ENCODE data around the gene GPR148.

The GPR148 gene

DNA sequence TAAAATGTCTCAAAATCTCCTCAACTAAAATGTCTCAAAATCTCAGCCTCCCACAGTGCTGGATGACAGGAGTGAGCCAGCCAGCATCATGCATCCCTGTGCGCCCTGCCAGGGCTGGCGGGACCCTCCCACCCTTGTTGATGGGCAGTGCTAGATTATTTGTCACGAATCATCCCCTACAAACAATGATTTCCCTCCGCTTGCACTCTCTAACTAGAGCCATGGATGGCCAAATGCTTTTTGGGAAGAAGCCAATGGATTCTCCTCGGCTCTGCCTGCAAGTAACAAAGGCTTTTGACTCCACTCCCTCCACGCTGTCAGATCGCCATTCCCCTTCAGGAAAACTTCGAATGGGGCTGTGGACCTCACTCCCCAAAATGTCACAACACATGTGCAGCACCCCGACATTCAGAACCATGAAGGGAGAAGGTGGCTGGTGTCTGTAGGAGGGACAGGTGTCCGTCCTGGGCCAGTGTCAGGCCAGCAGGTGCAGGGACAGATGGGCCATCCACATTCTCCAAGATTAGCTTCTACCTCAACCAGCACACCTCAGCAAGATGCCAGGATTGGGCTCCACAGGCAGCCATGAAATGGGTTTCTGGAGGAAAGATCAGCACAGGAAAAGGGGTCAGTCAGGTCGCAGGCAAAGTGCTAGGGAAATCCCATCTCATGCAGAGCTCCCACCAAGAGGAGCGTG lies 38.0 kb downstream of the GPR148 start:
- H3K27me3 ChIP-seq (ENCODE audit: insufficient read depth, poor library complexity, severe bottlenecking), result no peaks in the 10 kb centered on the region
- H3K27ac ChIP-seq (replicated peaks), result no peak overlapping the region
- DNase-seq (ENCODE audit: low read depth in 1 of 2, low spot score in 1 of 2), result no peak
- TF ChIP-seq, protein P1, sequence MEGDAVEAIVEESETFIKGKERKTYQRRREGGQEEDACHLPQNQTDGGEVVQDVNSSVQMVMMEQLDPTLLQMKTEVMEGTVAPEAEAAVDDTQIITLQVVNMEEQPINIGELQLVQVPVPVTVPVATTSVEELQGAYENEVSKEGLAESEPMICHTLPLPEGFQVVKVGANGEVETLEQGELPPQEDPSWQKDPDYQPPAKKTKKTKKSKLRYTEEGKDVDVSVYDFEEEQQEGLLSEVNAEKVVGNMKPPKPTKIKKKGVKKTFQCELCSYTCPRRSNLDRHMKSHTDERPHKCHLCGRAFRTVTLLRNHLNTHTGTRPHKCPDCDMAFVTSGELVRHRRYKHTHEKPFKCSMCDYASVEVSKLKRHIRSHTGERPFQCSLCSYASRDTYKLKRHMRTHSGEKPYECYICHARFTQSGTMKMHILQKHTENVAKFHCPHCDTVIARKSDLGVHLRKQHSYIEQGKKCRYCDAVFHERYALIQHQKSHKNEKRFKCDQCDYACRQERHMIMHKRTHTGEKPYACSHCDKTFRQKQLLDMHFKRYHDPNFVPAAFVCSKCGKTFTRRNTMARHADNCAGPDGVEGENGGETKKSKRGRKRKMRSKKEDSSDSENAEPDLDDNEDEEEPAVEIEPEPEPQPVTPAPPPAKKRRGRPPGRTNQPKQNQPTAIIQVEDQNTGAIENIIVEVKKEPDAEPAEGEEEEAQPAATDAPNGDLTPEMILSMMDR (IDR thresholded peaks at IDR 0.05; ENCODE audit: insufficient read depth, low read length), result no peak
- no peak overlapping the region for H3K4me3 ChIP-seq (replicated peaks; ENCODE audit: insufficient read depth, low read length)

GRCh38 chr2:130767408-130767775 lies 38.5 kb downstream of the GPR148 start:
- no peak for TF ChIP-seq POLR2AphosphoS5 (IDR thresholded peaks at IDR 0.05; ENCODE audit: low read depth)
- TF ChIP-seq, protein P2, sequence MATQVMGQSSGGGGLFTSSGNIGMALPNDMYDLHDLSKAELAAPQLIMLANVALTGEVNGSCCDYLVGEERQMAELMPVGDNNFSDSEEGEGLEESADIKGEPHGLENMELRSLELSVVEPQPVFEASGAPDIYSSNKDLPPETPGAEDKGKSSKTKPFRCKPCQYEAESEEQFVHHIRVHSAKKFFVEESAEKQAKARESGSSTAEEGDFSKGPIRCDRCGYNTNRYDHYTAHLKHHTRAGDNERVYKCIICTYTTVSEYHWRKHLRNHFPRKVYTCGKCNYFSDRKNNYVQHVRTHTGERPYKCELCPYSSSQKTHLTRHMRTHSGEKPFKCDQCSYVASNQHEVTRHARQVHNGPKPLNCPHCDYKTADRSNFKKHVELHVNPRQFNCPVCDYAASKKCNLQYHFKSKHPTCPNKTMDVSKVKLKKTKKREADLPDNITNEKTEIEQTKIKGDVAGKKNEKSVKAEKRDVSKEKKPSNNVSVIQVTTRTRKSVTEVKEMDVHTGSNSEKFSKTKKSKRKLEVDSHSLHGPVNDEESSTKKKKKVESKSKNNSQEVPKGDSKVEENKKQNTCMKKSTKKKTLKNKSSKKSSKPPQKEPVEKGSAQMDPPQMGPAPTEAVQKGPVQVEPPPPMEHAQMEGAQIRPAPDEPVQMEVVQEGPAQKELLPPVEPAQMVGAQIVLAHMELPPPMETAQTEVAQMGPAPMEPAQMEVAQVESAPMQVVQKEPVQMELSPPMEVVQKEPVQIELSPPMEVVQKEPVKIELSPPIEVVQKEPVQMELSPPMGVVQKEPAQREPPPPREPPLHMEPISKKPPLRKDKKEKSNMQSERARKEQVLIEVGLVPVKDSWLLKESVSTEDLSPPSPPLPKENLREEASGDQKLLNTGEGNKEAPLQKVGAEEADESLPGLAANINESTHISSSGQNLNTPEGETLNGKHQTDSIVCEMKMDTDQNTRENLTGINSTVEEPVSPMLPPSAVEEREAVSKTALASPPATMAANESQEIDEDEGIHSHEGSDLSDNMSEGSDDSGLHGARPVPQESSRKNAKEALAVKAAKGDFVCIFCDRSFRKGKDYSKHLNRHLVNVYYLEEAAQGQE (IDR thresholded peaks at IDR 0.05; ENCODE audit: insufficient replicate concordance, low read depth), result no peak
- TF ChIP-seq, protein P1 (IDR thresholded peaks at IDR 0.05; ENCODE audit: insufficient read depth, low read length), result no peak
- TF ChIP-seq SPI1 (IDR thresholded peaks at IDR 0.05; ENCODE audit: borderline replicate concordance, low read depth), result no peak
- TF ChIP-seq GABPA (IDR thresholded peaks at IDR 0.05; ENCODE audit: low read depth), result no peak
- no peak for DNase-seq (ENCODE audit: low read depth in 1 of 2, low spot score in 1 of 2)
- H3K4me3 ChIP-seq (replicated peaks; ENCODE audit: insufficient read depth, low read length), result no peak overlapping the region
- no peak overlapping the region for H3K27ac ChIP-seq (replicated peaks)
- no peaks in the 10 kb centered on the region for H3K27me3 ChIP-seq (ENCODE audit: insufficient read depth, poor library complexity, severe bottlenecking)

DNA sequence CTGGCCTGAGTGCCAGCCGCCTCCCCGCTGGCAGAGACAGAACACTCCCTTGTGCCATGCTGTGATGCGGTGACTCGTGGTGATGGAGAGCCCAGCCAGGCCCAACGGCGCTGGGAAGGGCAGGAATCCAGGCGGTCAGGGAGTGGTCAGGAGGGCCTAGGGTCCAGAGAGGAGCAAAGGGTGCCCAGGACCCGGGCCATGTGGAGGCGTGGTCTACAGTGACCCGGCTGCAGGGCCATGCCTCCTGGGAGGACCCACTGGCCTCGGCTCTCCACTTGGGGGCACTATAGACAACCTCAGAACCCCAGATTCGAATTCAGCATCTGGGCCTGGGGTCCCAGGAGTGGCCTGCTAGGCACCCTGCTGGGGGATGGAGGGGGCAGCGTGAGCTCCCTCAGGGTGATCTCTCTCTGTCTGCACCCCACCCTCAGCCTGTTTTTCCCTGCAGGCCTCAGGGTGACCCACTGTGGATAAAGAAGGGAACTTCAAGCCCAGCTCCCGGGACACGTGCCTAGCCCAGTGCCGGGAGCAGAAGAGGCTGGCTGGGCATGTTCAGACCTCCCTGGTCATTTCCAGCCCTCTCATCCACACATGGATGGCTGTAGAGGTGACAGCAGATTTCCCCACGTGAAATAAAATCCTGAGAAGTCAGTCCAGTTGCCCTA lies 39.5 kb downstream of the GPR148 start:
- TF ChIP-seq, protein P2 (IDR thresholded peaks at IDR 0.05; ENCODE audit: insufficient replicate concordance, low read depth), result no peak
- TF ChIP-seq, protein P1 (IDR thresholded peaks at IDR 0.05; ENCODE audit: insufficient read depth, low read length), result no peak
- TF ChIP-seq POLR2AphosphoS5 (IDR thresholded peaks at IDR 0.05; ENCODE audit: low read depth) (no peak), GABPA (IDR thresholded peaks at IDR 0.05; ENCODE audit: low read depth) (no peak), SPI1 (IDR thresholded peaks at IDR 0.05; ENCODE audit: borderline replicate concordance, low read depth) (no peak)
- Histone ChIP-seq H3K27me3 (ENCODE audit: insufficient read depth, poor library complexity, severe bottlenecking) (no peaks in the 10 kb centered on the region), H3K27ac (replicated peaks) (no peak overlapping the region), H3K4me3 (replicated peaks; ENCODE audit: insufficient read depth, low read length) (no peak overlapping the region)
- DNase-seq (ENCODE audit: low read depth in 1 of 2, low spot score in 1 of 2), result no peak

All from HL-60 (cell line).